H1 (cell line): Measurements from ENCODE around the gene TEKT5. TPM values are rescaled to one million over a fixed set of nuclear protein-coding genes. Genes with fewer than 3 reads are reported as not detected.

Experiments
- CTCF ChIA-PET: fragments of 300-600 bp; sonication (Branson Sonifier 250); formaldehyde crosslinking; loops from one replicate; lab custom pipeline; 2021; ENCODE audit not compliant: partially characterized antibody; lab: Charles Lee
- POLR2A ChIA-PET: fragments of 300-600 bp; sonication (Branson Sonifier 250); formaldehyde crosslinking; loops from one replicate; lab custom pipeline; 2021; ENCODE audit warnings: inconsistent platforms; ENCODE audit not compliant: partially characterized antibody; lab: Charles Lee
- DNase-seq, 2 experiments: peaks; one replicate each; pipeline versions ENCODE4 v3.0.0 to v3.0.0-alpha.2; 2010 to 2022; ENCODE audit warnings: low spot score in 2 of 2, low read depth in 1 of 2, mixed read lengths in 1 of 2
- FAIRE-seq: peaks from 2 replicates; lab custom pipeline; 2011; peaks lifted over from hg19 to GRCh38; lab: Jason Lieb, UNC
- H2AFZ ChIP-seq: 2 replicates; pipeline ENCODE4 v1.8.1; 2012; ENCODE audit warnings: low read length, inconsistent platforms
- H2AK5ac ChIP-seq: 2 replicates; pipeline ENCODE4 v1.6.1; 2013; ENCODE audit warnings: low read depth, low read length
- H2BK120ac ChIP-seq: replicated peaks from 2 replicates; pipeline ENCODE3; 2013; ENCODE audit warnings: low read depth, low read length, inconsistent platforms
- H2BK12ac ChIP-seq: 2 replicates; pipeline ENCODE4 v1.6.1; 2013; ENCODE audit warnings: low read depth, low read length
- H2BK15ac ChIP-seq: 2 replicates; pipeline ENCODE4 v1.6.1; 2013; ENCODE audit warnings: low read length
- H2BK20ac ChIP-seq: 2 replicates; pipeline ENCODE4 v1.6.1; 2013; ENCODE audit warnings: low read length
- H2BK5ac ChIP-seq: 2 replicates; pipeline ENCODE4 v1.6.1; 2013; ENCODE audit warnings: low read depth, low read length
- H3K14ac ChIP-seq: 2 replicates; pipeline ENCODE4 v1.6.1; 2013; ENCODE audit warnings: inconsistent platforms; ENCODE audit not compliant: insufficient read length
- H3K18ac ChIP-seq: 2 replicates; pipeline ENCODE4 v1.6.1; 2013; ENCODE audit warnings: low read length; ENCODE audit errors: extremely low read depth
- H3K23ac ChIP-seq: 2 replicates; pipeline ENCODE4 v1.6.1; 2013; ENCODE audit warnings: inconsistent platforms; ENCODE audit not compliant: insufficient read length
- H3K23me2 ChIP-seq: 2 replicates; pipeline ENCODE4 v1.6.1; 2013; ENCODE audit warnings: low read depth, low read length
- H3K27ac ChIP-seq: 2 replicates; pipeline ENCODE4 v1.6.1; 2011; ENCODE audit warnings: low read depth, low read length, inconsistent platforms
- H3K27me3 ChIP-seq, 4 experiments: replicated peaks in 1 of 4; 1 replicate in 1 of 4; 2 replicates in 3 of 4; pipeline versions ENCODE4 v1.6.1 to v1.8.1; 2011 to 2013; ENCODE audit warnings: low read length in 3 of 4, mild to moderate bottlenecking in 3 of 4, inconsistent platforms in 2 of 4, mixed read lengths in 2 of 4, moderate library complexity in 1 of 4; ENCODE audit not compliant: control insufficient read depth in 3 of 4, insufficient read depth in 3 of 4; ENCODE audit errors: extremely low read depth in 1 of 4
- H3K36me3 ChIP-seq, 4 experiments: 2 replicates each; pipeline versions ENCODE4 v1.6.1 to v1.8.1; 2011 to 2013; ENCODE audit warnings: mild to moderate bottlenecking in 4 of 4, low read length in 3 of 4, moderate library complexity in 2 of 4, control low read depth in 1 of 4, inconsistent platforms in 1 of 4; ENCODE audit not compliant: insufficient read depth in 4 of 4, control insufficient read depth in 2 of 4
- H3K4ac ChIP-seq: replicated peaks from 2 replicates; pipeline ENCODE3; 2013; ENCODE audit warnings: low read length, low read depth, mixed read lengths, inconsistent platforms; ENCODE audit not compliant: insufficient read length
- H3K4me1 ChIP-seq, 4 experiments: replicated peaks in 1 of 4; 1 replicate in 1 of 4; 2 replicates in 3 of 4; pipeline versions ENCODE4 v1.6.1 to v1.8.1; 2011 to 2013; ENCODE audit warnings: low read length in 3 of 4, inconsistent platforms in 2 of 4, mixed read lengths in 1 of 4; ENCODE audit not compliant: insufficient read depth in 4 of 4, control insufficient read depth in 3 of 4
- H3K4me2 ChIP-seq, 2 experiments: 2 replicates each; pipeline versions ENCODE4 v1.6.1 to v1.8.1; 2011 to 2013; ENCODE audit warnings: low read depth in 2 of 2, low read length in 2 of 2, control low read depth in 1 of 2, inconsistent platforms in 1 of 2, mild to moderate bottlenecking in 1 of 2; ENCODE audit not compliant: insufficient read depth in 1 of 2
- H3K4me3 ChIP-seq, 4 experiments: fragments of 200-600, 300-600 bp in 1 of 4; sonication (generic), shearing (Covaris generic), sonication (Bioruptor Twin) in 1 of 4; 2 replicates each; pipeline versions ENCODE4 v1.5.1 to v1.8.1; 2011 to 2016; ENCODE audit warnings: low read length in 4 of 4, low read depth in 3 of 4, control low read depth in 2 of 4, inconsistent platforms in 2 of 4, mild to moderate bottlenecking in 2 of 4, mixed read lengths in 1 of 4, moderate library complexity in 1 of 4; ENCODE audit not compliant: insufficient read depth in 2 of 4; ENCODE audit errors: extremely low read depth in 1 of 4
- H3K56ac ChIP-seq: replicated peaks from 2 replicates; pipeline ENCODE3; 2013; ENCODE audit warnings: low read depth, mild to moderate bottlenecking, mixed read lengths, low read length, inconsistent platforms; ENCODE audit not compliant: insufficient read length
- H3K79me1 ChIP-seq: 2 replicates; pipeline ENCODE4 v1.6.1; 2013; ENCODE audit warnings: low read depth, low read length, control low read depth
- H3K79me2 ChIP-seq, 2 experiments: 2 replicates each; pipeline versions ENCODE4 v1.6.1 to v1.8.1; 2012 to 2013; ENCODE audit warnings: low read length in 2 of 2, mild to moderate bottlenecking in 2 of 2, inconsistent platforms in 1 of 2; ENCODE audit not compliant: insufficient read depth in 2 of 2, control insufficient read depth in 1 of 2
- H3K9ac ChIP-seq, 4 experiments: replicated peaks in 1 of 4; 1 replicate in 1 of 4; 2 replicates in 3 of 4; pipeline versions ENCODE4 v1.6.1 to v1.8.1; 2011 to 2013; ENCODE audit warnings: low read depth in 3 of 4, low read length in 3 of 4, control low read depth in 2 of 4, mild to moderate bottlenecking in 2 of 4, moderate library complexity in 2 of 4, inconsistent platforms in 1 of 4; ENCODE audit errors: extremely low read depth in 1 of 4
- H3K9me3 ChIP-seq, 2 experiments: 2 replicates each; pipeline versions ENCODE4 v1.6.1 to v1.8.1; 2012 to 2013; ENCODE audit warnings: mild to moderate bottlenecking in 2 of 2, moderate library complexity in 2 of 2, control low read depth in 1 of 2, inconsistent platforms in 1 of 2, low read depth in 1 of 2, low read length in 1 of 2, mixed read lengths in 1 of 2; ENCODE audit not compliant: insufficient read depth in 2 of 2
- H4K20me1 ChIP-seq, 2 experiments: replicated peaks in 1 of 2; 2 replicates each; pipeline versions ENCODE3 to v1.8.1; 2011 to 2013; ENCODE audit warnings: inconsistent platforms in 2 of 2, low read length in 2 of 2, mild to moderate bottlenecking in 1 of 2; ENCODE audit not compliant: insufficient read depth in 2 of 2, control insufficient read depth in 1 of 2
- H4K5ac ChIP-seq: 2 replicates; pipeline ENCODE4 v1.6.1; 2013; ENCODE audit warnings: low read length, low read depth, mixed read lengths, inconsistent platforms; ENCODE audit not compliant: insufficient read length
- H4K8ac ChIP-seq: 2 replicates; pipeline ENCODE4 v1.8.0; 2013; ENCODE audit warnings: mild to moderate bottlenecking, moderate library complexity, low read length, inconsistent platforms; ENCODE audit not compliant: insufficient read depth; ENCODE audit errors: extremely low read depth
- H4K91ac ChIP-seq: replicated peaks from 2 replicates; pipeline ENCODE3; 2013; ENCODE audit warnings: low read length, mixed read lengths, inconsistent platforms; ENCODE audit not compliant: insufficient read length
- CTCF ChIP-seq, 3 experiments: IDR thresholded peaks; 1 replicate in 2 of 3; 2 replicates in 1 of 3; pipeline versions ENCODE4 v1.5.1 to v1.6.1; 2011; ENCODE audit warnings: low read length in 3 of 3, mild to moderate bottlenecking in 3 of 3, inconsistent platforms in 2 of 3, low read depth in 1 of 3, moderate library complexity in 1 of 3; ENCODE audit not compliant: insufficient read depth in 1 of 3; ENCODE audit errors: control extremely low read depth in 1 of 3
- KDM1A ChIP-seq: fragments of 200-600, 300-600 bp; sonication (generic); IDR thresholded peaks from 2 replicates; pipeline ENCODE4 v1.7.1; 2016; ENCODE audit warnings: mild to moderate bottlenecking, low read length, borderline replicate concordance
- WGBS, 2 experiments: shearing (Covaris generic) in 1 of 2; methylation state at CpG; one replicate each; pipeline versions ENCODE4 v1.1.6 to v1.1.7; 2013 to 2015; ENCODE audit warnings: low lambda C conversion rate in 2 of 2, mixed read lengths in 2 of 2, inconsistent platforms in 1 of 2, low coverage in 1 of 2, missing lambda C conversion rate in 1 of 2; ENCODE audit not compliant: insufficient replicate concordance in 2 of 2, insufficient coverage in 1 of 2, insufficient read length in 1 of 2; ENCODE audit errors: extremely low coverage in 1 of 2, missing lambda C conversion rate in 1 of 2; 5-methylcytosine and 5-hydroxymethylcytosine counted together
- polyA plus RNA-seq, 7 experiments: library from polyadenylated mRNA; depleted of rRNA in 3 of 7; stranded (reverse) in 5 of 7; unstranded in 2 of 7; fragments of >200 nt in 5 of 7; fragments of 200-250 nt in 2 of 7; gene quantifications; 1 replicate in 5 of 7; 2 replicates in 1 of 7; 4 replicates in 1 of 7; pipeline versions ENCODE4 v1.2.1 to v1.2.3, GENCODE V29; 2011 to 2013; ENCODE audit warnings: missing spikeins in 2 of 7, mixed read lengths in 2 of 7
- total RNA-seq: library from RNA; stranded (reverse); fragmentation: NEBNext Ultra II Directional; extraction: Animal tissue kit (Norgen Biotek cat#: 25700); gene quantifications from 2 replicates; pipeline ENCODE4 v1.2.1, GENCODE V29; 2021

The TEKT5 gene
- total and polyA plus RNA-seq, 2 of the 8 experiments (the other 6 are each of a cell fraction or from before 2014, with no cell fraction given) = 0.95 TPM; not detected in 1

DNA sequence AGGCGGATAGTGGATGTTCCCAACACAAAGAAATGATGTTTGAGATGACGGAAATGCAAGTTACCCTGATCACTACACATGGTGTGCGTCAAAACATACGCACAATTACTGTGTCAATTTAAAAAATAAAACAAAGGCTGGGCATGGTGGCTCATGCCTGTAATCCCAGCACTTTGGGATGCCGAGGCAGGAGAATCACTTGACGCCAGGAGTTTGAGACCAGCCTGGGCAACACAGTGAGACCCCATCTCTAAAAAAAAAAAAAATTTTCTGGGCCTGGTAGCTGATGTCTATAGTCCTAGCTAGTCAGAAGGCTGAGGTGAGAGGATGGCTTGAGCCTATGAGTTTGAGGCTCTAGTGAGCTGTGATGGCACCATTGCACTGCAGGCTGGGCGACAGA, 51.8 kb downstream of the TEKT5 start:
- Histone ChIP-seq H3K79me2 (no peaks in the 10 kb centered on the region), H2AFZ (no peak overlapping the region), H3K4ac (no peak overlapping the region), H3K79me1 (no peaks in the 10 kb centered on the region), H3K4me2 (peak overlapping the region; percentile 45 to 54), H3K36me3 (no peaks in the 10 kb centered on the region), H4K8ac (no peak overlapping the region), H3K4me1 (peaks cover 2 to 15% (median 12%) of the 10 kb centered on the region in 4 experiments; a peak in 4 of 7 replicates), H3K23me2 (no peaks in the 10 kb centered on the region), H4K5ac (no peak overlapping the region), H2BK12ac (no peak overlapping the region), H3K18ac (no peak overlapping the region), H4K20me1 (no peaks in the 10 kb centered on the region), H3K4me3 (peak overlapping the region in 1 of 4 experiments; percentile 35; a peak in 1 of 8 replicates), H3K14ac (no peak overlapping the region), H4K91ac (no peak overlapping the region), H3K27ac (no peak overlapping the region), H2BK5ac (no peak overlapping the region), H3K9me3 (no peaks in the 10 kb centered on the region), H3K27me3 (no peaks in the 10 kb centered on the region; a peak in 1 of 7 replicates), H3K56ac (no peak overlapping the region), H2AK5ac (no peak overlapping the region), H2BK20ac (peak overlapping the region; percentile 11; the same call in 1 of the 2 replicates), H3K23ac (no peak overlapping the region), H2BK120ac (peak overlapping the region; percentile 18), H2BK15ac (no peak overlapping the region), H3K9ac (no peak overlapping the region)
- WGBS, 2 experiments = 87% methylated on average over 7 of the region's 7 CpGs; no CpG with 5 or more reads in 1 of the 2 experiments
- CTCF ChIA-PET = interaction anchor here (0.9 to 1.8 kb wide), 3 partner anchors 11 to 21 kb away, joined by 3 to 5 read pairs (median 3); no protein-coding TSS in a partner anchor
- POLR2A ChIA-PET = no interaction called here
- FAIRE-seq (no peak), DNase-seq (no peak)
- TF ChIP-seq KDM1A = 0 out of 2 replicates have a peak, but pooled peaks have one; percentile 25
- TF ChIP-seq CTCF (IDR thresholded peaks at IDR 0.05; ENCODE audit: control extremely low read depth in 1 of 3, insufficient read depth in 1 of 3, low read depth in 1 of 3, low read length in 3 of 3) = no peak
